ENCODE measurements around the gene DUS2.
"Not testable (repeated sequence)": the region's sequence is repeated elsewhere in the genome, so short reads cannot be mapped to it uniquely, and the experiment has no call there.

GRCh38 chr16:68107230-68107928 lies 84.3 kb downstream of the DUS2 start:
- not testable (repeated sequence) for TF ChIP-seq E2F5 (CRISPR knock-in tag; IDR thresholded peaks at IDR 0.05); USF2 (CRISPR knock-in tag; IDR thresholded peaks at IDR 0.05); MXD4 (CRISPR knock-in tag; IDR thresholded peaks at IDR 0.05; ENCODE audit: borderline replicate concordance); TEAD1 (CRISPR knock-in tag; IDR thresholded peaks at IDR 0.05); CTCF (IDR thresholded peaks at IDR 0.05); USF1 (CRISPR knock-in tag; IDR thresholded peaks at IDR 0.05); ZNF532 (CRISPR knock-in tag; IDR thresholded peaks at IDR 0.05; ENCODE audit: borderline replicate concordance); NFE2L1 (CRISPR knock-in tag; IDR thresholded peaks at IDR 0.05); JUN (CRISPR knock-in tag; IDR thresholded peaks at IDR 0.05); ZNF263 (CRISPR knock-in tag; IDR thresholded peaks at IDR 0.05; ENCODE audit: low read depth); FOXP1 (CRISPR knock-in tag; IDR thresholded peaks at IDR 0.05; ENCODE audit: borderline replicate concordance)
